Upper lobe of left lung (tissue), 4 donors: Measurements from ENCODE around the gene VWA8.

Experiments used
- CTCF ChIP-seq, 6 experiments: fragments of 450-650 bp in 4 of 6; fragments of 200-600 bp in 2 of 6; sonication (generic) in 2 of 6; IDR thresholded peaks; one replicate each; pipeline ENCODE4 v1.5.1; 2016 to 2019; ENCODE audit warnings: antibody characterized with exemption in 6 of 6
- POLR2A ChIP-seq, 4 donors: fragments of 450-650 bp; IDR thresholded peaks; one replicate each; pipeline ENCODE4 v1.5.1; 2016 to 2017; ENCODE audit warnings: antibody characterized with exemption in 4 of 4, mild to moderate bottlenecking in 2 of 4
- POLR2AphosphoS5 ChIP-seq, 2 donors: sonication (generic); formaldehyde crosslinking; IDR thresholded peaks; one replicate each; pipeline ENCODE4 v1.5.1; 2017; ENCODE audit warnings: antibody characterized with exemption in 2 of 2

- TF ChIP-seq CTCF (IDR thresholded peaks at IDR 0.05), result no peak
- no peak for TF ChIP-seq POLR2A (IDR thresholded peaks at IDR 0.05)
- no peak for TF ChIP-seq POLR2AphosphoS5 (IDR thresholded peaks at IDR 0.05)
Observed at GRCh38 chr13:41962994-41963393, 2.1 kb upstream of the VWA8 start.
